Endothelial cell of hepatic sinusoid (primary cell): ENCODE results near the gene PDE4D.
"Not testable (repeated sequence)": the region's sequence is repeated elsewhere in the genome, so short reads cannot be mapped to it uniquely, and the experiment has no call there.

Source experiments
- in situ Hi-C: cut with HindIII; loops from 2 replicates; pipeline ENCODE4 v1.10.0; 2017; ENCODE audit warnings: low sequenced_read_pairs

Gene PDE4D

GRCh38 chr5:59005934-59006701 lies 887.4 kb downstream of the PDE4D start:
- in situ Hi-C loops, result no loop called here

DNA sequence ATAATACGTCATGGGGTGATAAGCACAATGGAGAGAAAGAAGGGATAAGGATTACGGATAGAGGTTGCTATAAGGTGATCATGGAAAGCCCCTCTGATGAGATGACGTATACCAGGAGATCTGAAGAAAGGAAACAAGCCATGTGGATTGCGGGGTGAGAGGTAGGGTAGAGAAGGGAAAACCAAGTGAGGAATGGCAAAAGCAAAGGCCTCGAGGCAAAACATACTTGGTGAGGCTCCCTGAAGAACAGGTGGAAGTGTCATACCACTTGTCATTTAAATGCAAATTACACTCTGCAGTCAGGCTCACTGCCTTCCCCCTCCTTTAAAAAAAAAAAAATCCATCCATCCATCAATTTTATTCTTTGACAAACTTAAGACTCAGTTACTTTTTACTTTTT lies 889.9 kb downstream of the PDE4D start:
- in situ Hi-C loops, result no loop called here

- in situ Hi-C loops, result no loop called here
Measured at GRCh38 chr5:59003124-59003523, 890.4 kb downstream of the PDE4D start.

GRCh38 chr5:59002162-59002825 lies 891.2 kb downstream of the PDE4D start:
- in situ Hi-C loops, result no loop called here

DNA sequence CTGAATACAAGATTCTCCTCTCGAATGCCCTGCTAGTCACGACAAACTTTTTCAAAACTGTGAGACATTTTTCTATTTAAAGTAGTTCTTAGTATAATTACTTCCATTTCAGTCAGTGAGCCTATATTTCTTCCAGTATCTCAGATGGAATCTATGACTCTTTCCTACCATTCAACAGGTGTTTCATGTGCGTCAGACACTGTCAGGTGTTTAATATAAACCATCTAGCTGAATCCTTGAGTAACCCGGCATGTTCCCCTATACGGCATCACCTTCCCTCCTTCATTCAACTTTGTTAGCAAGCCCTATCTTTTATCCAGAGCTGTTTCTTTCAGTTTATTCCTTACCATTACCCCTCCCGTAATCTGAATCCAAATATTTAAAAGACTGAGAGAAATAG lies 891.8 kb downstream of the PDE4D start:
- in situ Hi-C loops, result no loop called here

DNA sequence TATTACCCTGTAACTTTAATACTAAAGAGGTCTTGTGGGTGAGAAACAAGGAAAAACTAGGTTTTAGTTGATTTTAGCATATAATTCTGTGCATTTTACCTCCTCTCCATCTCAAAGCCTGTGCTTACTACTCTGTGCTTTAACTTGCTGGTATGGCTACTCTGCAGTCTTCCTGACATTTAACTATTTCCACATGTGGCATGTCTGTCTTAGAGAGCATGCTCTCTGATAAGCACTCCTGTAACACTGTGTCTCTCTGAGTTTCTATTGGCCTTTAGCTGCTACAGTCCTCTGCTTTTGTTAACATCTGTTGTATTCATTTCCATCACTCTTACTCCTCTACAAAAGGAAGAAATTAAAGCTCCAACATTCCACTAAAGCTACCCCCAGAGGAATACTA lies 892.4 kb downstream of the PDE4D start:
- in situ Hi-C loops, result no loop called here

DNA sequence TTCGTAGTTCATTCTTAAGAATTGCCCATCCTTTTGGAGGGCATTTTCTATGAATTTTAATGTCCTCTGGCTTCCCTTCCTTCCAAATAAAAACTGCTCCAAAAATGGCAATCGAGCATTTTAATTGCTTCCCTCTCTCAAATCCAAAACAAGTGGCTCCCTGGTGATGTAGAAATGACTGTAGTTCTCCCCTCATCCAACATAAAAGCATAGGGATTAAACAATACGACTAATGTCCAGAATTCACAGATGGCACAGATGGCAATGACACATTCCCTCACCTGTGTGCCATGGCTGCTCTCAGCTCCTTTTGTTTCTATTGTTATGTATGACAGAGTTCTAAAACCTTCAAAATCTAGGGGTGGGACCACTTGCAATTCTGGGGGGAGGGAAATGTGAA lies 893.3 kb downstream of the PDE4D start:
- in situ Hi-C loops, result no loop called here

DNA sequence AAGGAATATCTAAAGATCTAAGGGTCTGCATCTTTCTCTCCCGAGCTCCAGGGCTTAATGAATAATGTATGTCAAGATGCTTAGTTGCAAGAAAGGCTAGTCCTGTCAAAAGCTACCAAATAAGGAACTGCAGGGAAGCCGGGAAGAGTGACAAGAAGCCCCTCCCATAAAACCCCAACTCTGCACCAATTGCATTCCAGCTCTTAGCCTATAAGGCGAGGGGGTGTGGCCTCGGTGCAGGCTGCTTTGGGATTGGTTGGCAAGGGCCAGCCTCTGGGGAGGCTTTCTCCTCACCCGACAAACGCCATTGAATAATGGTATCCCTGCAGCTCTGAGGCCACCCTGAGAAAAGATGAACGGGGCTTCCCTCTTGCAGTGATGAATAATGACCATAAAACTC lies 893.7 kb downstream of the PDE4D start:
- in situ Hi-C loops, result no loop called here

- in situ Hi-C loops, result no loop called here
Measured at GRCh38 chr5:58998544-58998943, 895.0 kb downstream of the PDE4D start.

DNA sequence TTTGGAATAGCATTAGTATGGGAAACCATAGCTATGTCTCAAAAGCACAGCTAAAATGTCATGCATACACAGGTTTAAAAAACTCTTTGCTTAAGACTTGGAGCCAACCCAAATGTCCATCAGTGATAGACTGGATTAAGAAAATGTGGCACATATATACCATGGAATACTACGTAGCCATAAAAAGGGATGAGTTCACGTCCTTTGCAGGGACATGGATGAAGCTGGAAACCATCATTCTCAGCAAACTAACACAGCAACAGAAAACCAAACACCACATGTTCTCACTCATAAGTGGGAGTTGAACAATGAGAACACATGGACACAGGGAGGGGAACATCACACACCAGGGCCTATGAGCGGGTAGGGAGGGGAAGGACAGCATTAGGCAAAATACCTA lies 897.7 kb downstream of the PDE4D start:
- in situ Hi-C loops, result not testable (repeated sequence)

DNA sequence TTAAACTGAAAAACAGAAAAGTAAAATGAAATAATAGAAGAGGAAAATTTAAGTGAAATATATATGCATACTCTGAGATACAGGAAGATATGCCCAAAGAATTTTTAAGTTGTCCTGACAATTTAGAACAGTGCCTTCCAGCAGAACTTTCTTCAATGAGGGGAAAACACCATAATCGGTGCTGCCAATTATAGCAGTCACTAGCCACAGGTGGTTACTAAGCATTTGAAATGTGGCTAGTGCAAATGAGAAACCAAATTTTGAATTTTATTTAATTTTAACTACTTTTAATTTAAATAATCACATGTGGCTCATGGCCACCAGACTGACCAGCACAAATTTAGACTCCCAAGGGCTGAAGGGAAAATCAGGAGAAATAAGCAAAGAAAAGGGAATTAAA lies 900.1 kb downstream of the PDE4D start:
- in situ Hi-C loops, result no loop called here

GRCh38 chr5:58988938-58989337 lies 904.6 kb downstream of the PDE4D start:
- in situ Hi-C loops, result no loop called here

- in situ Hi-C loops, result no loop called here
Measured at GRCh38 chr5:58987193-58987592, 906.3 kb downstream of the PDE4D start.

- in situ Hi-C loops, result no loop called here
Measured at GRCh38 chr5:58986281-58986680, 907.2 kb downstream of the PDE4D start.

DNA sequence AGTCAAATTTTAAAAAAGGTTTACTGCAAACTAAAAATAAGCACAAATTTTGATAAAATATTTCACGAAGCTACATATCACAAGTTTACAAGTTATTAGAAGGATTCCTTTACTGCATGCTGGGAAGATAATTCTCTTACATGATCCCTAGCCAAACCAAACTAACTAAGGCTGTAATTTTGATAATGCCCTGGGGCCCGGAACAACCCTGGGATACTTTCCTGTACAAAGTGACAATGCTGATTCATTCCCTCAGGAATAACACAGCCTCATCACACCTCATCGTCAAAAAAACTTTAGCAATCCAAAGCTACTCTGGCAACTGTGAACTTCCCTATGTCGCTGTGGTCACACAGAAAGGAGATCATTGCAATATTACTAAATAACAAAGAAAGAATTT lies 907.8 kb downstream of the PDE4D start:
- in situ Hi-C loops, result no loop called here

GRCh38 chr5:58985311-58985710 lies 908.2 kb downstream of the PDE4D start:
- in situ Hi-C loops, result no loop called here

GRCh38 chr5:58983526-58984452 lies 909.7 kb downstream of the PDE4D start:
- in situ Hi-C loops, result no loop called here

DNA sequence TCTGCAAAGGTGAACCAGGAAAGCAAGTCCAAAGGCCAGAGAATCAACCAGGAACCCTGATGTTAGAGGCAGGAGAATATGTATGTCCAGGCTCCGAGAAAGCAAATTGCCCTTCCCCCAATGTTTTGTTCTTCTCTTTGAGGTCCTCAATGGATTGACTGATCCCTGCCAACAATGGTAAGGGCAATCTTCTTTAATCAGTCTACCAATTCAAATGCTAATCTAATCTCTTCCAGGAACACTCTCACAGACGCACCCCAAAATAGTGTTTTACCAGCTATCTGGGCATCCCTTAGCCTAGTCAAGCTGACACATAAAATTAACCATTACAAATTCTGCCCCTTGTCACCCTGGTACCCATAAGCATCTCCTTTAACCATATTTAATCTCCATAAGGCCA lies 912.6 kb downstream of the PDE4D start:
- in situ Hi-C loops, result no loop called here

DNA sequence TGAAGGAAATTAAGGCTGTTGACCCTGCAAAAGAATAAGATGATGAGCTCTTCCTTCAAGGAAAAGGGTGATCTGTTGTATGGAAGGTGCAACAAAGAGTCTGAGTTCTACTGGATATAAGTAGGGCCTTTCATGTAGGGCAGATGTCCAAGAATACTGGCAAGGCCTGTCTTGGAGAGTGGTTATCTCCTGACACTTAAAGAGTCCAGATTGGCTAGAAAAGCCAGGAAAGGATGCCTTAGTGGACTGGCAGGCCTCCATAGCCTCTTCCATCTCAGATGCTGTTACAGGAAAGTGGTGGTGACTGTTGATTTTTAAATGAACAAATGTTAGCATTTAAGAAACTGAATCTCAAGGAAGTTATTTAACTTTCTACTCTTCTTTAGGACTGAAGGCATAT lies 914.4 kb downstream of the PDE4D start:
- in situ Hi-C loops, result no loop called here

GRCh38 chr5:58974601-58975000 lies 918.9 kb downstream of the PDE4D start:
- in situ Hi-C loops, result no loop called here

GRCh38 chr5:58974083-58974482 lies 919.4 kb downstream of the PDE4D start:
- in situ Hi-C loops, result no loop called here

DNA sequence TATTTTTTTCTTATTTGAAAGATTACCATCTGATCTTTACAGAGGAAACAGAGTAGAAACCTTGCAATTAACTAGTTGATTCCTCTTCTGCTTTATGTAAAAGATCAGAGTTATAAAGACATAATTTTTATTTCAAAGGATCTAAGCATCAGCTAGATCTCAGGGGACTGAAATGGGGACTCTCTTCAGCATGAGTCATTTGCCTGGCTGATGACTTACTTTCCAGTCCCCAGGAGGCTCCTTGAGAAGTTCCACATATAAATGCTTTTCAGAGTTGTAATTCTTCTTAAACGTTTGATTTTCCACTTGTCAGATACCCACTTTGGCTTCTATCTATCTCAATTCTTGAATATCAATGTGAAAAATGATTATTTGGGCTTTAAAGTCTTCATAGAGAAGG lies 921.2 kb downstream of the PDE4D start:
- in situ Hi-C loops, result no loop called here
